GM19238 (cell line): Measurements from ENCODE around the gene NPAS2.

Experiments used
- DNase-seq: peaks from one replicate; pipeline ENCODE4 v3.0.0; 2011; ENCODE audit warnings: low spot score; ENCODE audit not compliant: insufficient read length

Gene NPAS2, protein sequence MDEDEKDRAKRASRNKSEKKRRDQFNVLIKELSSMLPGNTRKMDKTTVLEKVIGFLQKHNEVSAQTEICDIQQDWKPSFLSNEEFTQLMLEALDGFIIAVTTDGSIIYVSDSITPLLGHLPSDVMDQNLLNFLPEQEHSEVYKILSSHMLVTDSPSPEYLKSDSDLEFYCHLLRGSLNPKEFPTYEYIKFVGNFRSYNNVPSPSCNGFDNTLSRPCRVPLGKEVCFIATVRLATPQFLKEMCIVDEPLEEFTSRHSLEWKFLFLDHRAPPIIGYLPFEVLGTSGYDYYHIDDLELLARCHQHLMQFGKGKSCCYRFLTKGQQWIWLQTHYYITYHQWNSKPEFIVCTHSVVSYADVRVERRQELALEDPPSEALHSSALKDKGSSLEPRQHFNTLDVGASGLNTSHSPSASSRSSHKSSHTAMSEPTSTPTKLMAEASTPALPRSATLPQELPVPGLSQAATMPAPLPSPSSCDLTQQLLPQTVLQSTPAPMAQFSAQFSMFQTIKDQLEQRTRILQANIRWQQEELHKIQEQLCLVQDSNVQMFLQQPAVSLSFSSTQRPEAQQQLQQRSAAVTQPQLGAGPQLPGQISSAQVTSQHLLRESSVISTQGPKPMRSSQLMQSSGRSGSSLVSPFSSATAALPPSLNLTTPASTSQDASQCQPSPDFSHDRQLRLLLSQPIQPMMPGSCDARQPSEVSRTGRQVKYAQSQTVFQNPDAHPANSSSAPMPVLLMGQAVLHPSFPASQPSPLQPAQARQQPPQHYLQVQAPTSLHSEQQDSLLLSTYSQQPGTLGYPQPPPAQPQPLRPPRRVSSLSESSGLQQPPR

DNA sequence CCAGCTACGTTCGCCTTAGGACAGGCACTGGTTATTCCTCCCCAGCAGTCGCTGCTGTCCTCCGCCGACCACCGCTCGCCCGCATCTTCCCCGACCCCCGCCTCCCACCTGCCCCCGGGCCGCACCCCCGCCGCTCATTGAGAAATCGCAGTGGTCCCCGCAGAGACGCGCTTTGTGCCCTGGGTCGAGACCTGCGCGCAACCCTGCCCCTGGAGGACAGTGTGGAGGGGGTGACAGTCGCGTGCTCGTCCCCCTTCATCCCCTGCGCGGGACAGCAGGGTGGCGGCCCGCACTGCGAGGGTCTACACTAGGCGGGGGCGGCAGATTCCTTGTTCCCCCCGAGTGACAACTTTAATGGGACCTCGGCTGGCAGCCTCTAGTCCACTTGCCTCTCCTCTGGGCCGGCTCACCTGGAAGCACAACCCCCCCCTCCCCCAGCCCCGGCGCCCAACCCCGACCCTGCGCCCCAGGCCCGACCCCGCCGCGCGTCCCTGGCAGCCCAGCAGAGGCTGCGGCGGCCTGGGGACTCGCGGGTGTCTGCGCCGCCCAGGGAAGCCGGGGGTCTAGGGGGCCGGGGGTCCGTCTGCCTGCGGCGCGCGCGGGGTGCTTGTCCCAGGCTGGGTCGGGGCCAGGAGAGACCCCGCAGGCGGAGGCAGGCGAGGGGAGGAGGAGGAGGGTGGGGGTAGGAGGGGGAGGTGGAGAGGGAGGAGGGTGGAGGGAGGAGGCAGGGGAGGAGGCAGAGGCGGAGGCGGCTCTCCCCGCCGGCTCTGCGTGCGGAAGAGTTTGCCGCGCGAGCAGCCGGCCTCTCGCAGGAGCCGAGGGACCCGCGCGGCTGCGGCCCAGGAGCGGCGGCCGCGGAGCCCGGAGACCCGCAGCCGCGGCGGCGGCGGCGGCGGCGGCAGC lies at the start of gene NPAS2:
Gene NPAS2 (plus strand): TSS at position 770 of the 903 bp plus-strand sequence. CDS start 84,616 bp downstream, outside the sequence.
- DNase-seq = no peak

DNA sequence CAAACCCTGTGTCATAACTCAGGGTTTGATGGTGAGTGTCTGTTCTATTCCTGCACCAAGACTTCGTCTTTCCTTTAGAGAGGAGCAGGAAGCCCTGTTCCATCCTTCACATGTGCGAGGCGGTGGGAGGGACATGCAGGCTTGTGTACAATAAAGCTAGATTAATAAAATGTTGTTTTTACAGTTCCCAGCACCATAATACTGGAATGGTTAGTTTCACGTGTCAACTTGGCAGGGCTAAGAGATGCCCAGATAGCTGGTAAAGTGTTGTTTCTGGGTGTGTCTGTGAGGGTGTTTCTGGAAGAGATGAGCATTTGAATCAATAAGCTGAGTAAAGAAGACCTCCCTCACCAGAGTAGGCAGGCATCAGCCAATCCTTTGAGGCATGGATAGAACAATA lies 48.8 kb upstream of the NPAS2 start:
- no peak for DNase-seq

DNA sequence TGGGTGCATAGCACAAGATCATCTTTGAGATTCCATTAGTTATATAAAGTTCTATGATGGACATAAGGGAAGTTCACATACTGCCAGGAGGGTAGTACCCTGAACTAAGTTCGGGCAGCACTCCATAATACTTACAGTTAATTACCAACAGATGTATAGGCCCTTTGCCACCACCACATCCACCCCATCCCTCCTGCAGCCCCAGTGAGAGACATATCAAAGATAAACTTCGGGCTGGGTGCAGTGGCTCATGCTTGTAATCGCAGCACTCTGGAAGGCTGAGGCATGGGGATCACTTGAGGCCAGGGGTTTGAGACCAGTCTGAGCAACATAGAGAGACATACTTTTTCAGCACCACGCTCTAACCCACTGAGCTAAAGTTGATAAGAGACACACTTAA lies 46.4 kb upstream of the NPAS2 start:
- no peak for DNase-seq

DNA sequence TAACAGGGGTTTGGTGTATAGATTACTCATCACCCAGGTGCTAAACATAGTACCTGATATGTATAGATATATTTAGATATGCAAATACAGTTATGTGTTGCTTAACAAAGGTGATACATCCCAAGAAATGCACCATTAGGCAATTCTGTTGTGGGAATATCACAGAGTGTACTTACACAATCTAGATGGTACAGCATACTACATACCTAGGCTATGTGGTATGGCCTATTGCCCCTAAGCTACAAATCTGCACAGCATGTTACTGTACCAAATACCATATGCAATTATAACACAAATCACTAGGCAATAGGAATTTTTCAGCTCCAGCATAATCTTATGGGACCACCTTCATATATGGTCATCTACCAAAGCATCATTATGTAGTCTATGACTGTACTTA lies 43.5 kb upstream of the NPAS2 start:
- no peak for DNase-seq

DNA sequence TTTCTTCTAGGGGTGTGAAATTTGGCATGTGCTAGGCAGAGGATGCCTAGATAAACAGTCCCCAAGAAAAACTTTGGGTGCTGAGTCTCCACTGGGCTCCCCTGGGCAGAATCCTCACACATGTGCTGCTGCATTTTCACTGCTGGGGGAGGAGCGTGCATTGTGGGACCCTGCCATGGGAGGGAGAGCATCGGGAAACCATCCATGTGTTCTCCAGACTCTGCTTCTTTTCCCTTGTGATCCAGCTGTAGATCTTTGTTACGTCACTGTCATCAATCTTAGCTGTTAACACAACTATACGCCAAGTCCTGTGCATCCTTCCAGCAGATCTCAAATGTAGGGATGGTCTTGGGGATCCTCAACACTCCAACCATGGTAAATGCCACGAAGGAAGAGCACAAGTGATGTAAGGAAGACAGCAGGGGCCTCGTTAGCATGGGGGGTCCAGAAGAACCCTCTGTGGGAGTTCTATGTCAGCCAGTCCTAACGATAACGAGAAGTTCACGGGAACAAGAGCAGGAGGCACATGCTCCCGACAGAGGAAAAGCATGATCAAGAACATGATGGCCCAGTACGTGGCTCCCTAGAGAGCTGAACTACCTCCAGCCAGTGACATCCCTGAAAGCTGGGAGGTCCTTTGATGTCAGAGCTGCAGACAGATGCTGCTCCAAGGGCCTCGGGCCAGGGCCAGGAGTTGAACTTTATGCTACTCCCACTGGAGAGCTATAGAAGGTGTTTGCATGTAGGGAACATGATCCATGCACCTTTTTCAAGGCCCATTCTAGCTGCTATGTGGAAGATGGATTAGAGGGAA lies 41.1 kb upstream of the NPAS2 start:
- DNase-seq = no peak

DNA sequence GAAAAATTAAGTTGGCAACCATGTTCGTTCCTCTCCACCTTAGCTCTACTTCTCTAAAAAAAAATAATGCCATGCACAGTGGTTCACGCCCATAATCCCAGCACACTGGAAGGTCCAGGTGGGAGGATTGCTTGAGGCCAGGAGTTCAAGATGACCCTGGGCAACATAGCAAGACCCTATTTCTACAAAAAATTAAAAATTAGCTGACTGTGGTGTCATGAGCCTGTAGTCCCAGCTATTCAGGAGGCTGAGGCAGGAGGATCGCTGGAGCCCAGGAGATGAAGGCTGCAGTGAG lies 40.1 kb upstream of the NPAS2 start:
- no peak for DNase-seq

DNA sequence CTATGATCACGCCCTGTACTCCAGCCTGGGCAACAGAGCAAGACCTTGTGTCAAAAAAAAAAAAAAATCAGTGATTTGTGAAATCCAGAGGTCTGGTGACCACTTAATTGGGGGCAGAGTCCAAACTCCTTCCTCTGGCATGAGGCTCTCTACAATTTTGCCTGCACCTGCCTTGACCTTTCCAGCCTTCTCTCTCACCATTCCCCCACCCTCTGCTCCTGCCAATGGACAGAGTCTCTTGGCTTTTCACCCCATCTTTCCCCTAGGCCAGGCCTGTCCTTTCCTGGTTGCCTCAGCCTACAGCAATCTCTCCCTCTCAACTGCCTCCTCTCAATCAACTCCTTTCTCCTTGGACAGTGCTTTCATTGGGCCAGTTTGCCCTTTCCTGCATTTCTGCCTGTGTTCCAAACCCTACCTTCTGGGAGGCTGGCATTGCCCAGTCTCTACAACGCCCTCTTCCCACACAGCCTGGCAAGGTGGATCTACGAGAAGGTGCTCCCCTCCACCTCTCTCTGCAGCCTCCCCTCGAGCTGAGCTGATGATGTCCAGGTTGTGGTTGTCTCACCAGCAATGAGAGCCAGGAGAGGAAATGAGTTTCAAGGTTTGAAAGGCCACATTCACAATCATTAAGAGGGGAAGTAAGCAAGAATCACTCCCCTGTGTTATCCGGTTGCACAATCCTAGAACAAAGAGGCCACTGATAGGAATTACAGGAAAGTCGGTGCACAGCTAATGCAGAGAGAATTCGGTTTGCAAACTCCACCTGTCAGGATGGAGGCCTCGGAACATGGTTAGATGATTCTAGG lies 39.5 kb upstream of the NPAS2 start:
- no peak for DNase-seq

DNA sequence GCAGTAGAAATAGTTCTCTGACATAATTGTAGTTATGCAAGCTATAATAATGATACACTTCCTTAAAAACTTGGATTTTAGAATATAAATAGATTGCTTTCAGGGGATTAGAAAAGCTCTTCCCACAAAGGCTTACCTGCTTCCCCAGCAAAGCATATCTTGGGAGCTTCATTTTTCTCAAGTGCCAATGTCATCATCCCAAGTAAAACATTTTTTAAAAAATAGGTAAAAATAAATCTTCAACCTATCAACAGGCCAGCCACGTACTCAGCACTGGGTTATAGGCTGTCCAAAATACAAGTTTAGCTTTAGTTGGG lies 39.0 kb upstream of the NPAS2 start:
- no peak for DNase-seq

DNA sequence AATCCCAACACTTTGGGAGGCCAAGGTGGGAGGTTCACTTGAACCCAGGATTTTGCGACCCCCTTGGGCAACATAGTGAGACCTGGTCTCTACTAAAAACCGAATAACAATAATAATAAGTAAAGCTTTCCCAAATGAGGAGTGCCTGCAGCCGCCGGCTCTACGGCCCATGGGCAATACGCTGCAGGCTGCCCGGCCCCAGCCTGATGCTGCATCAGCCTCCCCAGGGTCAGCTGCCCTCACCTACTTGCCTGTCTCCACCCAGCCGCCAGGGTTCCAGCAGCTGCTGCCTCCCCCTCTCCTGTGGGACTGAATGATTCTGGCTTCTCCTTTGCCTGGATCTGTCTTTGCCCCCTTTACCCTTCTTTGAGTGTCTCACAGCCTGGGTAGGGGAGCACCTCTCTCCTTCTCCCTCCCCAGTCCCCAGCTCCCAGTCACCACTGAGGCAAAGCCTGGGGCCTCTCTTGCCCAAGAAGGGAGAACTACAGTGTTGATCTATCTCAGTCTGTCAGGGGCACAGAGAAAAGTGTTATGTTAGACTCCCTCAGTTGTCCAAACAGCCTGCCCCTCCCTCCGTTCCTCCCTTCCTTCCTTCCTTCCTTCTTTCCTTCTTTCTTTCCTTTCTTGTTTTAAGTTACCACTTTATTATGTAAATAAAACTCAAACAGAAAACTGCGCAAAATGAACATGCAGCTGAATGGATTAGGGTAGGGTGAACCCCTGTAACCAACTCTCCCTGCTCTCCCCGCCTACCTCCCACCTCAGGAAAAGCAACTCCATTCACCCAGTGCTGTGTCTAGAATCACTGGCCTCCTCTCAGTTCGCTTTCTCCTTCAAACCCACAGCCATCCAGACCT lies 38.2 kb upstream of the NPAS2 start:
- no peak for DNase-seq

DNA sequence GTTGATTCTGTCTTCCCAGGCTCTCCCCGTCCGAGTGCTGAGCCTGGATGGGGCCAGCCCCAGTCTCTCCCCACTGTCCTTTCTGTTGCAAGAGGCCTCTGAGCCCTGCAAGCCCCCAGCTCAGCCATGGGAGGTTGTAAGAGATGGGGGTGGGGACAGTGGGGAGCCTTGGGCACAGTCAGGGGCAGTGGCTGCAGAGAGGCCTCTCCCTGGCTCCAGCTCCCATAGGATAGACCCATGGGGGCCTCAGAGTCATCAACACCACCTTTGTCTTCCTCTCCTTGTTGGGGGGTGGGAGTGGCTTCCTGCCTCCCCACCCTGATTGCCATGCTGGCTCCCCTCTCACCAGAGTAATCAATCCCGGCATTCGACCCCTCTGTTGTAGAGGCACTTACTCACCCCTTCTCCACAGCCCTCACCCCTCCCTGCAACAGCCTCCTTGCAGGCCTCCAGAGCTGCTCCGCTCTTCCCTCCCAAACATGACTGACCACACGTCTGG lies 37.5 kb upstream of the NPAS2 start:
- no peak for DNase-seq

DNA sequence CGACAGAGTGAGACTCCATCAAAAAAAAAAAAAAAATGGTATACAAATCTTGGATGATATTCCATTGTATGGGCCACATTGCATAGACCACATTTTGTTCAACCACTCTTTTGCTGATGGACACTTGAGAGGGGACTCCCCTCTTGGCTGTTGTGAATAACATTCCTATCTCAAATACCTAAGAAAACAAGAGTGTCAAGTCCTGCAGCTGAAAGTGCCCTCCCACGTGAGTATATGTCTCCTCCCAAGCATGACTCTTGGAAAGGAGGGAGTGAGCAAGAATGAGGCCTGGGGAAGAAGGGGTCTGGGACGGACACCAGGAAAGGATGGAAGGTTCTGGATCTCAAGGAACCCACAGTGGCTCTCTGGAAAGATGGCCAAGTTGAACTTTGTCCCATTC lies 36.0 kb upstream of the NPAS2 start:
- no peak for DNase-seq

DNA sequence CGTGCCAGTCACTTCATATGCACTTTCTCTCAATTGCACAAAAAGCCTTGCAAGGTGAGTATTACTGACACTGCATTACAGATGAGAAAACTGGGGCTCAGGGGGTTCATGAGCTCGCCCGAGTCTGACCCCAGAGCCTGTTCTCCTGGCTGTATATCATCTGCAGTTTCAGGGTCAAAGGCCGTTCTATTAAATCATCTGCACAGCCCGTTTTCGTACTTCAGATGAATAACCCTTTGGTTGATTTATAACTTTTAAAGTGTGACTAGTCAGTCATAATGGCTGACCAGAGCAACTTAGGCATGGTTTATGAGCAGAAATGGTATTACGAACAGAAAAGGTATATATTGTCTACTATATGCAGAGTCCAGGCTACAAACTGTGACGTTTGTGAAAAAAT lies 35.3 kb upstream of the NPAS2 start:
- no peak for DNase-seq

DNA sequence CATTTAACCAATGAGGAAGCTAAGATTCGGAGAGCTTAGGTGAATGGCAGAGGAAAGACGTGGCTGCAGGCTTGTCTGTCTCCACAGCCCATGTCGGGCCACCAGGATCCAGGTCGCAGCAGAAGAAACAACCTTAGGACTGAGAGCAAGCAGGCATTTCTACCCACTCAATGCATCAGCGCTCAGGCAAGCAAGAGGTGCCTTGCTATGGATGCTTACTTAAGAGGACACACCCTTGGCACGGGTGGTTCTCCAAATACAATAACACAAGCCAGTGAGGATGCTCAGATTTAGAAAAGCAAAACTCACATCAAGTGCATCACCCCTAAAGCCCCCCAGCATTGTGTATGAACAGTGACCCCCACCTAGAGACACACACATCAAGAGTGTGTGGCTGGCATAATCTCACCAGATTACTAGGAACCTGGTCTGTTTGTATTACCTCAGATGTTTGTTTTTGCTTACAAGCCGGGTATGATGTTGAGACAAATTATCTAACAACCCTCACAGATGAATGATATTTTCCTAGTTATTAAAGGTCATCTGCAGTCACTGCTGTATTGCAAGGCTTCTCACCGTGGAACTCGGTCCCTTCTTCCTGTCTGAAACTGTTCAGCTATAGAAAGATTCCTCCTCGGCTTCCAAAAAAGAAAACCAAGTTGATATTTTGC lies 34.2 kb upstream of the NPAS2 start:
- no peak for DNase-seq

DNA sequence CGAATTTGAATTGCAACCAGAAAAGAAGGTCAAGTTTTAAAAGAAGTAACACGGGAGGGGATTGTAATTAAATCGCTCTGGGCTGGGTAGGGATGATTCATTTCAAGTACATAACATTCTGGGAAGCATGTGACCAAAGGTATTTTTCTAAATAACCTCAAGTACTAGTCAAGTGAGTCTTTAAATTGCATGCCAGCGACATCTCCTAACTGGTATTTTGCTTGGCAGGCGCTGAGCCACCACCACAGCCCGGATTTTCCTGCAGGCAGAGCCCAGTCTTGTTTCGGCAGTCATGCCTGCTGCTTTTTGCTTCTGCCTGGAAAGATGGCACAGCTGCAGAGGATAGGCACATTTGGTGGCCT lies 33.7 kb upstream of the NPAS2 start:
- no peak for DNase-seq

DNA sequence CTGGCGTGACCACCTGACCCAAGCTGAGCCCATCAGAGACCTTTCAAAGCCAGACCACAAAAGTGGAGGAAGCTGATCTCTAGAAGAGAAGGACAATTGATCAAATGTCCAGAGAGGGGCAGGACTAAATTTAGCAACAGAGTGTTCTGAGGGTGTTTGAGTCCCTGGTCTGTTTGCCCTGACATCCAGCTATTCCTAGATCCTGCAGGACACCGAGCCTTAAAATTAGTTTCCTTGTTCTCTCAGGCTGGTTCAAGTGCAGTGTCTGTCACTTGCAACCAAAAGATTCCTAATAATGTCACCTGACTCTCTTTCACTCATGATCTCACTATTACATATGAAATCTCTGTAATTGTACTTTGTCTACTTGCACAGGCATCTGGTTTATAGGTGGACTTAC lies 33.0 kb upstream of the NPAS2 start:
- DNase-seq = no peak

DNA sequence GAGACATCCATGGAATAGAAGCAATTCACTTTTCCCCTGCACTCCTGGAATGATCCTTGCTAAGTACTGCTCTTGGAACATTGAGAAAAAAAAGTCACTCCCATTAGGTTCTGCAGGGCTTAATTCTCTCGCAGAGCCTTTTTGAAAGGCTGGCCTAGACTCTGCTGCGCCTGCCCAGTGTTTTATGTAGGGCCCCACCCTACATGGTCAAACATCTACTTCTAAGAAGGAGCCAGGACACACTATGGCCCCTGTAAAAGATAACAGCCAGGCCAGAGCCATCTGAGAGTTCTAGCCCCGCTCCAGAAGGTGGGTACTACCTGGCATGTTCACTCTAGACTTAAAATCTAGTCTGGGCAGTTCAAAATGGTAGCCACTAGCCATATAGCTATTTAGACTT lies 30.6 kb upstream of the NPAS2 start:
- DNase-seq = no peak

DNA sequence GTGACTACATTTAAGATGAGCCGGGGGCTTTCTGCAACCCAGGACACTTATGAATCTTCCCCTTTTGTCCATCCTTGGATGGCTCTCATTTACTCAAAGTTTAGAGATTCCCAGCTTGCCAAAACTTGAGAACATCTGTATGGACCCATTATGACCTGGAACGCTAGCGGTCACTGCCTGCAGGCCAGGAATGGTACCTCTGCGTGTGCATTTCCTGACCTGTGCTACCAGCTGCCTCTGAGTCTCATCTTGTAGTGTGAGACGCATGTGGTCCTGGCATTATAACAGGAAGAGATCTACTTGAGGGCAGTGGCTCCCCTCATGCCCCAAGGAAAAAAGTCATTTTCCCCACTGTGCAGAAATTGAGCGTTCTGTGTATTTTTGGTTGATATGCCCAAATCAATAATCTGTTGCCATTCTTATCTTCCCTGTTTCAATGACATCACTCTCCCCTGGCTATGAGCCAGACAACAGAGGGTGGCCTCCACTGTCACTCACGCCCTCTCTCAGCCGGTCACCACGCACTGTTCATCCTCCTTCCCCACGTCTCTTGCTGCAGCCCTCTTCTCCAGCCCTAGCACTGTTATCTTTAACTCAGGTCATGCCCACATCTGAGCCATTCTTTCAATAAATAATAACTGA lies 28.5 kb upstream of the NPAS2 start:
- no peak for DNase-seq

DNA sequence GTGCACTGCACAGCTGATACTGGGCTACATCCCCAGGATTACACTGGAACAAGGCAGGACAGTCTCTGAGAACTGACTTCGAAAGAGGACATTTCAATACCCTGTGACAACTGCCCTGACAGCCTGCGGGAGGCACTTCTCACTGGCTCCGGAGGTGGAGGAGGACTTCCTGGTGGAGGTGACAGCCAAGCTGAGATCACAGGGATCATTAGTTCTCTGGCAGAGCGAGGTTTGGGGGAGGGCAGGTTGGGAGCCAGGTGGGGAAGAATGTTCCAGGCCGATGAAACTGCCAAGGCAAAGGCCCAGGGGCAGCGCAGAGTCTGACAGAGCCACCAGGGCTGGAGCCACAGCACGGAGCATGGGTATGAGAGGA lies 28.0 kb upstream of the NPAS2 start:
- DNase-seq = no peak
